Natural killer cell (primary cell): ENCODE data around the gene SMIM7. TPM values are rescaled to one million over a fixed set of nuclear protein-coding genes. Genes with fewer than 3 reads are reported as not detected.
"Not testable (repeated sequence)": the region's sequence is repeated elsewhere in the genome, so short reads cannot be mapped to it uniquely, and the experiment has no call there.

Source experiments
- ATAC-seq, 3 donors: fragments of 150-1000 bp in 2 of 3; fragments of 200-7000 bp in 1 of 3; cut with Tn5 transposase; 1 replicate in 1 of 3; 2 replicates in 2 of 3; pipeline ENCODE4 v1.10.0; 2021; ENCODE audit warnings: mild to moderate bottlenecking in 2 of 3, moderate library complexity in 2 of 3
- DNase-seq, 2 donors: peaks; one replicate each; pipeline versions ENCODE4 v3.0.0 to v3.0.0-alpha.2; 2013 to 2021; ENCODE audit warnings: mixed read lengths in 1 of 2
- H3K27ac ChIP-seq: one replicate; pipeline ENCODE4 v1.5.1; 2013; ENCODE audit warnings: mild to moderate bottlenecking, low read length
- H3K27me3 ChIP-seq: one replicate; pipeline ENCODE4 v1.6.1; 2013; ENCODE audit warnings: low read length; ENCODE audit not compliant: control insufficient read depth, insufficient read depth
- H3K36me3 ChIP-seq: one replicate; pipeline ENCODE4 v1.6.1; 2013; ENCODE audit warnings: low read length; ENCODE audit not compliant: control insufficient read depth, insufficient read depth
- H3K4me1 ChIP-seq: one replicate; pipeline ENCODE4 v1.6.1; 2013; ENCODE audit warnings: low read length; ENCODE audit not compliant: control insufficient read depth, insufficient read depth
- H3K4me3 ChIP-seq: one replicate; pipeline ENCODE4 v1.5.1; 2013; ENCODE audit warnings: low read length
- H3K9me3 ChIP-seq: one replicate; pipeline ENCODE4 v1.6.1; 2013; ENCODE audit warnings: low read length; ENCODE audit not compliant: control insufficient read depth, insufficient read depth
- H3K27ac Mint-ChIP-seq, 2 donors: one replicate each; pipeline ENCODE4 v1.8.0; 2022; ENCODE audit warnings: mild to moderate bottlenecking in 2 of 2, mixed read lengths in 2 of 2, moderate library complexity in 1 of 2
- H3K27me3 Mint-ChIP-seq, 2 donors: one replicate each; pipeline ENCODE4 v1.8.0; 2022; ENCODE audit warnings: low read depth in 2 of 2, mixed read lengths in 2 of 2
- H3K36me3 Mint-ChIP-seq: one replicate; pipeline ENCODE4 v1.8.0; 2022; ENCODE audit warnings: mixed read lengths
- H3K4me1 Mint-ChIP-seq, 2 donors: one replicate each; pipeline ENCODE4 v1.8.0; 2022; ENCODE audit warnings: mixed read lengths in 2 of 2
- H3K4me3 Mint-ChIP-seq: one replicate; pipeline ENCODE4 v1.8.0; 2022; ENCODE audit warnings: mild to moderate bottlenecking, moderate library complexity, mixed read lengths
- H3K9me3 Mint-ChIP-seq, 2 donors: one replicate each; pipeline ENCODE4 v1.8.0; 2022; ENCODE audit warnings: mixed read lengths in 2 of 2
- CTCF ChIP-seq: fragments of 200-600 bp; IDR thresholded peaks from one replicate; pipeline ENCODE4 v1.8.0; 2022; ENCODE audit warnings: antibody characterized with exemption
- WGBS: methylation state at CpG from one replicate; pipeline ENCODE4 v1.1.7; 2013; ENCODE audit warnings: missing lambda C conversion rate; ENCODE audit not compliant: insufficient coverage; 5-methylcytosine and 5-hydroxymethylcytosine counted together
- intact Hi-C: fragments of 100-400 bp; cut with micrococcal nuclease; formaldehyde crosslinking; loops from one replicate; pipeline ENCODE4 v1.14.2; 2022
- total RNA-seq, 4 donors: library from RNA; stranded (reverse); fragments of 120-200 nt in 1 of 4; gene quantifications; one replicate each; pipeline versions ENCODE4 v1.2.3 to v1.2.4, GENCODE V29; 2013 to 2022

The SMIM7 gene
- total RNA-seq, 3 donors from 2014 or later (not counting 1 experiment from before 2014, with no cell fraction given) = 63.2 to 88.4 (median 76.0) TPM

GRCh38 chr19:16673231-16673630 is 13.3 kb upstream of the SMIM7 start:
- Histone ChIP-seq H3K27ac (no peak overlapping the region), H3K27me3 (no peaks in the 10 kb centered on the region), H3K4me3 (no peak overlapping the region), H3K36me3 (no peaks in the 10 kb centered on the region), H3K4me1 (no peaks in the 10 kb centered on the region), H3K9me3 (no peaks in the 10 kb centered on the region)
- Mint-ChIP-seq H3K27ac (no peak overlapping the region), H3K9me3 (no peaks in the 10 kb centered on the region), H3K4me1 (no peaks in the 10 kb centered on the region), H3K4me3 (no peak overlapping the region), H3K27me3 (no peaks in the 10 kb centered on the region), H3K36me3 (no peaks in the 10 kb centered on the region)
- ATAC-seq (no peak), DNase-seq (no peak)
- intact Hi-C loops = no loop called here
- WGBS = 89% methylated on average over 3 of the region's 3 CpGs
- TF ChIP-seq CTCF = no peak

DNA sequence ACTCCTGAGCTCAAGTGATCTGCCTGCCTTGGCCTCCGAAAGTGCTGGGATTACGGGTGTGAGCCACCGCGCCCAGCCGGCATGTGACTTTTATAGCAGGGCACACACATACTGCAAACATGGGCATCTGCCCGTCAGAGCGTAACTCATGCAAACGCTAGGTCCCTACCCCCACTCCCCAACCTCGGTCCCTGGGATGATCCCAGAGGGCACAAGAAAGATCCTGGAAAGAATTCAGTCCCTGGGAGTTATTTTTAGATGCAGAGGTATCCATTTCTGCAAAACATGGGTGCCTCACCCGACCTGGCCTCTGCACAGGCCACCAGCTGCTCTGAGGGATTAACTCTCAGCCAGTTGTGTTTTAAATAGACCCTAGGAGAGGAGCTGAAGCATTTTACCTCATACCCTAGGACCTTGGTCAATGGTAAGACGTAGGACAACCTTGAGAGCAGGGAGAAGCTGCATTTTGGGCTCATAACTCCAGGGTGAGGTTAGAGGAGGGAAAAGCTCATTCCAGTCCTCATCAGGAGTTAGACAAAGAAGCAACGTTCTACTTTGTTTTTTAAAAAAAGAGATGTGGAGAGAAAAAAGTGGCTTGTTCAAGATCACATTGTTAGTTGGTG is 11.8 kb upstream of the SMIM7 start:
- Histone ChIP-seq H3K36me3 (no peaks in the 10 kb centered on the region), H3K4me1 (no peaks in the 10 kb centered on the region), H3K27me3 (no peaks in the 10 kb centered on the region), H3K27ac (no peak overlapping the region), H3K4me3 (no peak overlapping the region), H3K9me3 (no peaks in the 10 kb centered on the region)
- ATAC-seq = no peak
- Mint-ChIP-seq H3K36me3 (no peaks in the 10 kb centered on the region), H3K4me1 (no peaks in the 10 kb centered on the region), H3K4me3 (no peak overlapping the region), H3K27me3 (no peaks in the 10 kb centered on the region), H3K9me3 (no peaks in the 10 kb centered on the region), H3K27ac (no peak overlapping the region)
- 88% methylated on average over 11 of the region's 12 CpGs for WGBS
- intact Hi-C loops = no loop called here
- no peak for DNase-seq
- no peak for TF ChIP-seq CTCF

DNA sequence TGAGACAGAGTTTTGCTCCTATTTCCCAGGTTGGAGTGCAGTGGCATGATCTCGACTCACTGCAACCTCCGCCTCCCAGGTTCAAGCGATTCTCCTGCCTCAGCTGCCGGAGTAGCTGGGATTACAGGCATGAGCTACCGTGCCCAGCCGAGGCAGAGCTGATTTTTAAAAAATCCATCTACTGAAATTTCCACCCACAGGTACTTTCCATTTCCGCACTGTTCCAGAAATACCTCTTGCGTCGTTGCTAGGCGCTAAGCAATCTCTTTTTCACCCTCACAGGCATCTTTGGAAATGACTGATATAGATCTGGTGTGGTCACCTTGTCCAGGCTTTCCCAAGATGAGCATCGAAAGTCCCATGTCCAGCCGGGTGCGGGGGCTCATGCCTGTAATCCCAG is 10.3 kb upstream of the SMIM7 start:
- no peak overlapping the region for H3K27ac Mint-ChIP-seq
- Histone ChIP-seq H3K36me3 (no peaks in the 10 kb centered on the region), H3K4me1 (no peaks in the 10 kb centered on the region), H3K27ac (no peak overlapping the region), H3K27me3 (no peaks in the 10 kb centered on the region), H3K4me3 (no peak overlapping the region), H3K9me3 (no peaks in the 10 kb centered on the region)
- H3K36me3 Mint-ChIP-seq = no peaks in the 10 kb centered on the region
- intact Hi-C loops = no loop called here
- H3K4me3 Mint-ChIP-seq = no peak overlapping the region
- no peaks in the 10 kb centered on the region for H3K4me1 Mint-ChIP-seq
- H3K27me3 Mint-ChIP-seq = no peaks in the 10 kb centered on the region
- no peak for ATAC-seq
- no peak for TF ChIP-seq CTCF
- WGBS = 95% methylated on average over 13 of the region's 13 CpGs
- DNase-seq = no peak
- H3K9me3 Mint-ChIP-seq = no peaks in the 10 kb centered on the region

GRCh38 chr19:16668702-16669101 is 8.8 kb upstream of the SMIM7 start:
- H3K27me3 ChIP-seq, H3K4me1 Mint-ChIP-seq, H3K9me3 ChIP-seq, H3K36me3 Mint-ChIP-seq, H3K9me3 Mint-ChIP-seq, H3K4me3 Mint-ChIP-seq, ATAC-seq, DNase-seq, intact Hi-C loops, H3K4me1 ChIP-seq, H3K36me3 ChIP-seq, H3K27ac Mint-ChIP-seq, H3K27ac ChIP-seq, H3K27me3 Mint-ChIP-seq, H3K4me3 ChIP-seq: not testable (repeated sequence)
- WGBS = 79% methylated on average over 4 of the region's 4 CpGs
